Measurements from ENCODE around the gene EHBP1.

DNA sequence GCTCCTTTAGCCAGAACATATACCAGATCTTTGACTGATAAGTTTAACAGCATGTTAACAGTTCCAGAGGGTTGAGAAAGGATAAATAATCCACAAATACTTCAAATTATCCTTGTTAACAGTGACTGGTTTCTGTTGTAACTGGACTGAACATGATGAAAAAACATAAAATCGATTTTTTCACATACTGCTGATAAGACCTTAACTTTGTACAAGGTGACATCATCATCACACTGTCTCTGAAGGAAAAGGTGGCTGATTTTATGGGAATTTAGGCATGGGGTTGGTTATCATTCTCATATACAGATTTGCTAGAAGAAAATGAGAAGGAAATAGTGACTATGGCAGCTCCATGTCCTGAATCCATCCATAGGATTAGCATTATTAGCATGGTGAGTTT lies 381.2 kb downstream of the EHBP1 start:
- TF ChIP-seq CTCF (IDR thresholded peaks at IDR 0.05) (no peak), POLR2A (IDR thresholded peaks at IDR 0.05) (no peak)
